HL-60/S4 (cell line): ENCODE measurements around the gene GSTM2.

Experiments used
- in situ Hi-C: fragments of 300-500 bp; cut with MboI; formaldehyde crosslinking; loops from 2 replicates; pipeline ENCODE4 v1.14.3; 2022; ENCODE audit warnings: low sequenced_read_pairs

GSTM2 gene

DNA sequence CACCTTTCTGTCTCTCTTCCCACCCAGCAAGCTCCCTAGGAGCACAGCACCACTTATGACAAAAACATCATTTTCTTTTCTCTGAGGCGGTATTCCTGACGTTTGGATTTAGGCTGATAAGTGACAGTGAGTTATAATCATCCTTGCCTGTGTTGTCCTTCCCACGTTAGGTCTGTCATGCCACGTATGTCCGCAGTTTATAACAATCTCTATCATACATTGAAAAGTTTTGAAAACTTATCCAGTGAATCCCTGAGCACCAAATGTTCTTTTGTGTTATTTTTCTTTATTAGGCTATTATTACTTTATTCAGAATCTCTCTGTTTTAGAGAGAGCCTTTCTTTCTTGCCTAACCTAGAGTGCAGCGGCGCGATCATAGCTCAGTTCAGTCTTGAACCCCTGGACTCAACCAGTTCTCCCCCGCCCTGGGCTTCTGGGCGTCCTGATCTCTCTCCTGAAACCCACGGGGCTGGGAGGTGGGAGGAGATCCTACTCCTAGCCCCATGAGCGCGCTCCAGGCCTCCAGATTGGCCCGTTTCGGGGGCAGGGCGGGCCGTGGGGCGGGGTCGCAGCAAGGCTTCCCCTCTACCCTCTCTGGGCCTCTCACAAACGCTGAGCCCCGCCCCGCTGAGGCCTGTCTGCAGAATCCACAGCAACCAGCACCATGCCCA lies at the start of gene GSTM2:
Gene GSTM2 (plus strand): TSS at position 606 of the 671 bp plus-strand sequence. CDS start 59 bp downstream, at position 665.
- in situ Hi-C loops, result no loop called here

DNA sequence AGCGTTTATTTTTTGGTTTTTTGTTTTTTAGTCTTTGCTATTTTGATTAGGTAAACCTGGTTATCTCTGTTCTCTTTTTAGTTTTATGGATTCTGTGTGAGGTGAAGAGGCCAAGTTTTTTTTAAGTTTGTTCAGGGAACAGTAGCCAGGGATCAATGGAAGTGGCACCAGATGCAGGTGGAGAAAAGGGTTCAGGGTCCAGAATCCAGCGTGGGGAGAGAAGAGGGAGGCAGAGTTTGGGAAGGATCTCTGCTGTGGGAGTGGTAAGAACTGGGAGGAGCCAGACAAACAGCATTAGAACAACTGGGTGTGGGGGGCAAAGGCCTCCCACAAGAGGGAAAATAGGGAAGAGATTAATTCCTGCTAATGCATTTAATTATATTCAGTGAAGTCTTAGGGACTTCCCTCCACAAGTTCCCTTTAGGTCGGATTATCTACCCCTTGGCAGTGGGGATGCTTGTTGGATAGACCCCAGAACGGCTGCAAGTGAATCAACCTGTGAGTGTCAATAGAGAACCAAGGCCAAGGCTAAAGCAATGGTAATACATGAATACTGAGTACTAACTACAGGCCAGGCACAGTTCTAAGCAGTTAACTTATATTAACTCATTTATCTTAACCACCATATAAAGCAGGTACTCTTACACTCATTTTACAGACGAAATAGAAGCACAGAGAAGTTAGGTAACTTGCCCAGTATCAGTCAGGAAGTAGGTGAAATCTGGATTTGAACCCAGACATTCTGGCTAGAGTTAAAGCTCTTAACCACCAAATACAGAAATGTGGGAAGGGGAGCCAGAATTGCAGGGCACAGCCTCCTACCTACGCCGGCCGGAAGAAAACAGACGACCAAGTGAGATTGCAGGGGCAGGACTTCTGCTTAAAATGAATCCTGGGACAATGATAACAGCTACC lies 48.9 kb upstream of the GSTM2 start:
- in situ Hi-C loops, result no loop called here

DNA sequence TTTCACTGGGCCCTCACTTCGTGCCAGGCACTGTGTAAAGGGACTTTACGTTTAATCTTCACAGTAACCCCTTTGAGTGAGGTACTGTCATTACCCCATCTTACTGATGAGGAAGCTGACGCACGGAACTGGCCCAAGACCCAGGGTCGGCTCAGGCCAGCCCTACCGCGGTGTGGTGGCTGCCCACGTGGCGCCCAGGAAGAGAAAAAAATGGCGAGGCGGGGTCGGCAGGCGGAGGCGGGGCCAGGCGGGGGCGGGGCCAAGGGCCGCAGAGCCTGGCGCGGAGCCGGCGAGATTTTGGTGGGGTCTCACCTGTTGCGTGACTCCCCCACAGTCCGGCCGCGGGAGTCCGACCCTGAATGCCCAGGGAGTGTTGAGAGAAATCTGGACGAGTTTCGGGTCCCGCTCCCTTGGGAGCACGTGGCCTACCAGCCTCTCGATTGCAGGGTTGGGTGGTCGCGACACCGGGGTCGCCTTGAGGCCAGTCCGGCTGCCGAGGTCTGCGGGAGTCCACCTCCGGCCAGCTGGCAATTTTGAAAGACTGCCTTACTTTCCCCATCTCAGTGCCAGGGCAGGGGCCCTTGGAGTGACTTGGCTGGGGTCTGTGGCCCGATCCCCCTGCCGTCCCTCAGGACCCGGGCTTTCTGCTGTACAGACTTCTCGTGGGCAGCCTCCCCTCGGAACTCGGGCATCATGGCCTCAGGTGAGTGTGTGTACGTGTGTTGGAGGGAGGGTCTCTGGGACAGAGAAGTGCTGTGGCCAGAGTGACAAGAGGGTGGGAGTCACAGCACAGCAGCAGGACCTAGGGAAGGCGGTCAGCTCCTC lies 48.1 kb upstream of the GSTM2 start, which contains the start of the genes AMPD2 and GNAT2:
Gene AMPD2 (plus strand): TSS at position 262 of the 825 bp plus-strand sequence. CDS start 1,339 bp downstream, outside the sequence.
Gene GNAT2 (minus strand): TSS at position 41 of the 825 bp plus-strand sequence. CDS start 6,746 bp downstream, outside the sequence.
- in situ Hi-C loops, result loop anchor here (5.0 kb wide), 1 partner anchor 72 kb away; the partner anchor contains the start of gene GNAI3

DNA sequence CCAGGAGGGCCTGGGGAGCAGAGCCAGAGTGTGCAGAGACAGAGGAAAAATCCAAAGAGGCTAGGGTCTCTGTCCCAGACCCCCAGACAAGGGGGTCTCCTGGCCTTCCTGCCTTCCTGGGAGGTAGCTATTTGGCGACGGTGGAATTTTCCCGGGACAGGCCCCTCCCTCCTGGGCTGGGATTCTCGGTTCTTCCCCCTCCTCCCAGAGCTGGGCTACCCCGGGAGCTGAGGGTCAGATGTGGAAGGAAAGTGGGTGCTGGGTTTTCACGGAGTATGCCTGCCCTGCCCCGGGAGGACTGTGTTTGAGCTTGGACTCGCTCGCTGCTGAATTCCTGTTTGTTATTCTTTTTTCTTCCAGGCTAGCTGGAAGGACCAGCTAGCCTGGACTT lies 47.5 kb upstream of the GSTM2 start:
- in situ Hi-C loops, result loop anchor here (5.0 kb wide), 1 partner anchor 73 kb away; the partner anchor contains the start of gene GNAI3

DNA sequence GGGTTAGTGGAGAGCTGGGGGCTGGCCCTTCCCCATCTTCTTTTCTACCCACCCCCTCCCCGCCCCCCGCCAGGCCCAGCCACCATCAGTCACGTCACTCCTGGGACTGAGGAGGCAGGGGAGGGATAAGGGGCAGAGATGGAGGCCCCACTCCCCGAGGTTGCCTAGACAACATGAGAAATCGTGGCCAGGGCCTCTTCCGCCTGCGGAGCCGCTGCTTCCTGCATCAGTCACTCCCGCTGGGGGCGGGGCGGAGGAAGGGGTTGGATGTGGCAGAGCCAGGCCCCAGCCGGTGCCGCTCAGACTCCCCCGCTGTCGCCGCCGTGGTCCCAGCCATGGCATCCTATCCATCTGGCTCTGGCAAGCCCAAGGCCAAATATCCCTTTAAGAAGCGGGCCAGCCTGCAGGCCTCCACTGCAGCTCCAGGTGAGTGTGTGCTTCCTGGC lies 47.0 kb upstream of the GSTM2 start:
- in situ Hi-C loops, result loop anchor here (5.0 kb wide), 1 partner anchor 74 kb away; the partner anchor contains the start of gene GNAI3

DNA sequence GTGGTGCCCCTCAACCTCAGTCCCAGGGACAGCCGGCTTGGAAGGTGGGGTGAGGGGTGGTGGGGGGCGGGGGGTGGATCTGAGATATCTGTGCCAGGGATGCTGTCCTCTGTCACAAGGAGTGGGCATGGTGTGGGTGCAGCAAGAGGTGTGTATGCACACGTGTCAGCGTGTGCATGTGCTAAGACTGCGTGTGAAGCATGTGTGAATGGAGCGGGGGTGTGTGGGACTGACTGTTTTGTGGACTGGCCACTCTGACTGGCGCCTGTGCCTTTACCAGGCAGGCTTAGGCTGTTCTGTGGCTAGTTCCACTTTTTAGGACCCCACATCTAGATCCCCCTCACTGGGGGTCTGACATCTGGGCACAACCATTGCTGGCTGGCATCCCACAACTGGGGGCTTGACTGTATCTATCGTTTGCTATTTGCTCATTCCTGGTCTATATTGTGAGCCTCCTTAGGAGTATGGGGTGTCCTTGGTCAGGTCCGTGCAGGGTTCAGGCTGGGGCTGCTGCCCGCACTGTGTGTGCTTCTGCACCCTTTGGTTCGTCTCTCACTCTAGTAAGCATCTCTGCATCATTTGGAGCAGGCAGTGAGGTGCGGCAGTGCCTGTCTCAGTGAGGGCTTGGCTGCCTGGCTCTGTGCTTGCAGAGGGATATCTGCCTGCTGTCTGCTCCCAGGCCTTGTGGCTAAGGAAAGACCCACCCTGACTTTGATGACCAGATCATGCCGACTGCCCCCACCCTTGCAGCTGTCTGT lies 46.3 kb upstream of the GSTM2 start:
- in situ Hi-C loops, result loop anchor here (5.0 kb wide), 1 partner anchor 74 kb away; the partner anchor contains the start of gene GNAI3

DNA sequence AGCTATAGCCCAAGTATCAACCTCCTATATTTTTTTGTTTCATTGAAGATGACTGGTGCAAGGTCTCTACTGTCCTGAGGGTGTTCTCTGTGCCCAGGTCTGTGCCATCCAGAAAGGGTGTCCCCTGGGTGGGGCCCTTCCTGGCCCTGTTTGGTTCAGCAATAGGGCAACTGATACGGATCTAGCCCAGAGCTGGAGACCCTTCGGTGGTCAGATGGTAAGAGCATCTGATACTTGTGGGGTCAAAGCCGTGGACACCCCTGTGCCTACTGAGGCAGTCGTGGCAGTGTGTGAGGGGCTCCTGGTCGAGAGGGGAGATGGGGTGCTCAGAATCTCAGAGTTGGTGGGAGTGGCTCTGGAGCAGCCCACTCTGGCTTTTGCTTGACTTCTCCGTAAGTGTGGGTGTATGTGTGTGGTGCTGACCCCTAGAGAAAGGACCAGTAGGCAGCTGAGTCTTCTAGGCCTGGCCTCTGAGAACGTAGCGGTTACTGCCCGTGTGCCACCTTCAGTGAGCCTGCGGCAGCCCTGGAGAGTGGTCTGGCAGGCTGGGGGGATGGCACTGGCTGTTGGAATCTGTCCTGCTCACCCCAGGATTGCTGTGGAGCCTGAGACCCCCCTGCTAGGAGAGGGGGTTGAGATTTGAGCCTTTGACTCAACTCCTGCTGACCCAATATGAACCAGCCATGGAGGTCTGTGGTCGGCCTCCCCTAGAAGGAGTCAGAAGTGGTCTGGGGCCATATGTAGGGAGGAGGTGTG lies 45.5 kb upstream of the GSTM2 start:
- in situ Hi-C loops, result loop anchor here (5.0 kb wide), 1 partner anchor 75 kb away; the partner anchor contains the start of gene GNAI3

DNA sequence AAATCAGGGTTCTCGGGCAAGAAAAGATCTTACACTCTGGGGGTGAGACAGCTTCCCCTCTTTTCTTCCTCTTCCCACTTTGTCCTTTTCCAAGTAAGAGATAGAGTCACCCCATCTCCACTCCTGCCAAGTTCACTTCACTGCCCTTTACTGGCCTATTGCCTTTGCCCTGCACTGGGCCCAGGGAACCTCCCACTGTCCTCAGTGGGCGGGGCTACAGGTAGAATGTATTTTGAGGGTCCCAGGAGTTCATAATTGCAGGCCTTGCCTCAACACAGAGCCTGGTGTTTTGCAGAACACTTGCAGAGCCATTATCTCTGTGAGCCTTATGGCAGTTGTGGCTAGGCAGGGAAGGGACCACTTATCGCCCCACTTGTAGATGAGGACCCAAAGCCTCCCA lies 45.0 kb upstream of the GSTM2 start:
- in situ Hi-C loops, result loop anchor here (5.0 kb wide), 1 partner anchor 76 kb away; the partner anchor contains the start of gene GNAI3

DNA sequence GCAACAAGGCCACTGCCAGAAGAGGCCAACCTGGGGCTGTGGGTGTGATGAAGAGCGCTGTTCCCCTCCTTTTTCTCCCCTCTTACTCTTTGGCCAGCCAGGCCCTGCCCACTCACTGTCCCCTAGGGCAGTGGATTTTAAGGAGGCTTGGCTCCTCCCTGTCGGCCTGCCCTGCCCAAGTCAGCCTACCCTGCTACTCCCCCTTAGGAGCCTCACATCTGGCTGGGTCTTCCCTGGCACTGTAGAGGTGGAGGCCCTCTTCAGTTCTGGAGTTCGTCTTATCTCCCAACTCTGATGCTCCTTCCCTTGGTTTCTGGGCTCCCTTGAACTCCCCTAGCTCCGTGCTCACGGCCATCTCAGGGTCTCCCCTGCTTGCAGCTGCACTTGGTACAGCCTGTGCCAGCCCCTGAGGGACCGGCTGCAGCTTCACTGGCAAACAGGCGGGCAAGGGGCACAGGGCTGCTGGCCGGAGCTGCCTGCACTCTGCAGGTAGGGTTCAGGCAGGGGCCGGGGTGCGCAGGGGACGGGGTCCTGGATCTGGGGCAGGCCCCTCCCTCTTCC lies 44.2 kb upstream of the GSTM2 start:
- in situ Hi-C loops, result loop anchor here (5.0 kb wide), 1 partner anchor 76 kb away; the partner anchor contains the start of gene GNAI3

DNA sequence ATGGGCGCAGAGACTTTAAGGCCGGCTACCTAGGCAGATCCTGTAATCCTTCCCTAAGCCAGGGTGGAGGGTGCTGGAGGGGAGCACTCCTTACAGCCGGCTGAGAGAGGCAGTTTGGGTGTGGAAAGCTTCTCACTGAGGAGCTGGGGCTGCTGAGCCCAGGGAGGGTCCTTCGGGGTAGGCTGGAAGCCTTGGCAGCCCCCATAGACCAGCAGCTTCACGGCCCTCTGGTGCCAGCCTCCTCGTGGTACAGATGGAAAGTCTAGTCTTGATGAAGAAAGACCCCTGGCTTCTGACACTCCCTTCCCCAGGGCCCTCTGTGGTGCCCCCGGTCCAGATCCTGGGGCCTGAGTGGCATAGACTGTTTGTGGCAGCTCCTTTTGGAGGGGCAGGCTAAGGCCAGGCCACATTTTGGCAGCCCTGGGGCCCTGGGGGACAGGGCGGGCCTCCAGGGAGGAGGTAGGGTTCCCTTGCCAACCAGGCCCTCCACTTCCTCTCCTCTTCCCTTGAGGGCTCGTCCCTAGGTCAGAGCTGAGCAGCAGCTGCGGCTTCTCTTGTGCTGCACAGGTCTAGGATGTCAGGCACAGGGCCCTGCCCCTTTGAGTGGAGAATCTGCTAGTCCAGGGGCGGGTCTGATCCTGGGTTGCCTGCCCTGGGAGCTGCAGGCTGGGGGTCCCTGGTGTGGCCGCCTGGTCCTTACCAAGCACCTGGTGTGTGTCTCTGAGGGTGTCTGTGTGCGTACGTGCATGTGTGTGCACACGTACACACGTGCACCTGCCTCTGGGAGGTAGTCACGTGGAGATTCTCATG lies 43.5 kb upstream of the GSTM2 start:
- in situ Hi-C loops, result loop anchor here (5.0 kb wide), 1 partner anchor 77 kb away; the partner anchor contains the start of gene GNAI3

DNA sequence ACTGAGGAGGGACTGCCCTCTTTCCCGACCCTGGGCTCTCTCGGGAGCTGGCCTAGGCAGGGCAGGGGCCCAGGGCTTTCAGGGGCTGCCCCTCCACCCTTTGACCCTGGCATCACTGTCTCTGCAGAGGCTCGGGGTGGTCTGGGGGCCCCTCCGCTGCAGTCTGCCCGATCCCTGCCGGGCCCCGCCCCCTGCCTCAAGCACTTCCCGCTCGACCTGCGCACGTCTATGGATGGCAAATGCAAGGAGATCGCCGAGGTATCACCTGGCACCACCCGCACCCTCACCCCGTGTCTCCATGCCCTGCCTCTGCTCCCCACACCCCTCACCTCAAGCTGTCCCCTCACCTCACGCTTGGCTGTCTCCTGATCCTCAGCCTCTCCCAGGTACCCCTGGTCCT lies 42.7 kb upstream of the GSTM2 start:
- in situ Hi-C loops, result no loop called here

DNA sequence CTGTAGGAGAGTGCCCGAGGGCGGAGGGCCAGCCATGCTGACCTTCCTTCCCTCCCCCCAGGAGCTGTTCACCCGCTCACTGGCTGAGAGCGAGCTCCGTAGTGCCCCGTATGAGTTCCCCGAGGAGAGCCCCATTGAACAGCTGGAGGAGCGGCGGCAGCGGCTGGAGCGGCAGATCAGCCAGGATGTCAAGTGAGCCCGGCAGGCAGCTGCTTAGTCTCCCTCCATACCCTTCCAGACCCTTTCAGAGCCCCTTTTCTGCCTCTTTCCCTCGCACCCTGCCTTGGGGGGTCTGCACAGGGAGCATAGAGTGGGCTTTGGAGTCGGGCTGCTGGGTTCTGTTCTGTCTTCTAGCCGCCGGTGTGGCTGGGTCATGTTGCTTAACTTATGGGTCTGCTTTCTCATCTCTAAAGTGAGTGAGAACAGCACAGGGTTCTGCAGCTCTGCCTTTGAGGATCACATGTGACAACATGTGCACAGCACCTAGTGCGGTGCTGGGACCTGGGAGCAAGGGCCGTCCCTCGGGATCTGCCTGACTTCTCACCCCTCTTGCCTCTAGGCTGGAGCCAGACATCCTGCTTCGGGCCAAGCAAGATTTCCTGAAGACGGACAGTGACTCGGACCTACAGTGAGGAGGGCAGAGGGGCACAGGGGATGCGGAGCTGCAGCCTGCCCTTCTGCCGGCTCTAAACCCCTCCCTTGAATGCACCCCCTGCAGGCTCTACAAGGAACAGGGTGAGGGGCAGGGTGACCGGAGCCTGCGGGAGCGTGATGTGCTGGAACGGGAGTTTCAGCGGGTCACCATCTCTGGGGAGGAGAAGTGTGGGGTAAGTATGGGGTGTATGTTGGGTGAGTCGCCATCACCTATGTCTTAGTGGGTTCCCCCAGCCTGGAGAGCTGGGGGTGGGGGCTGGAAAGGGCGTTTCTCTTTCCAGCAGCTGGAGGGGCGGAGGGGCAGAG lies 42.0 kb upstream of the GSTM2 start:
- in situ Hi-C loops, result no loop called here

DNA sequence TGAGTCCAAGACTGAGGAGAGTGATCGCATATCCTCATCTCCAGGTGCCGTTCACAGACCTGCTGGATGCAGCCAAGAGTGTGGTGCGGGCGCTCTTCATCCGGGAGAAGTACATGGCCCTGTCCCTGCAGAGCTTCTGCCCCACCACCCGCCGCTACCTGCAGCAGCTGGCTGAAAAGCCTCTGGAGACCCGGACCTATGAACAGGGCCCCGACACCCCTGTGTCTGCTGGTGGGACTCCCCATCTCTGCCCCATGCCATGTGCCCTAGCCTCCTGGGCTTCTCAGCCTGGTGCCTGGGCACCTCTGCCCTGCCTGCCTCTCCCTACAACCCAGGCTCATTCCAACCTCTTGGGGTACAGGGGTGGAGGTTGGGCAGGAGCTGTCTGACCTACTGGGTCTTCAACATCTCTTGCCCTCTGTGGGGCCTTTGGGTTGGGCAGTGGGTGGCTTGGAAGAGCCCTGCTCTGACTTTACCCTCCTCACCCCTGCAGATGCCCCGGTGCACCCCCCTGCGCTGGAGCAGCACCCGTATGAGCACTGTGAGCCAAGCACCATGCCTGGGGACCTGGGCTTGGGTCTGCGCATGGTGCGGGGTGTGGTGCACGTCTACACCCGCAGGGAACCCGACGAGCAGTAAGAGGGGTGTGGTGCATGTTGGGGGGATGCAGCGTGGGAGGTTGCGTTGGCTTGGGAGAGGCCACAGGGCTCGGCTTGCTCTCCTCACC lies 41.0 kb upstream of the GSTM2 start:
- in situ Hi-C loops, result no loop called here

DNA sequence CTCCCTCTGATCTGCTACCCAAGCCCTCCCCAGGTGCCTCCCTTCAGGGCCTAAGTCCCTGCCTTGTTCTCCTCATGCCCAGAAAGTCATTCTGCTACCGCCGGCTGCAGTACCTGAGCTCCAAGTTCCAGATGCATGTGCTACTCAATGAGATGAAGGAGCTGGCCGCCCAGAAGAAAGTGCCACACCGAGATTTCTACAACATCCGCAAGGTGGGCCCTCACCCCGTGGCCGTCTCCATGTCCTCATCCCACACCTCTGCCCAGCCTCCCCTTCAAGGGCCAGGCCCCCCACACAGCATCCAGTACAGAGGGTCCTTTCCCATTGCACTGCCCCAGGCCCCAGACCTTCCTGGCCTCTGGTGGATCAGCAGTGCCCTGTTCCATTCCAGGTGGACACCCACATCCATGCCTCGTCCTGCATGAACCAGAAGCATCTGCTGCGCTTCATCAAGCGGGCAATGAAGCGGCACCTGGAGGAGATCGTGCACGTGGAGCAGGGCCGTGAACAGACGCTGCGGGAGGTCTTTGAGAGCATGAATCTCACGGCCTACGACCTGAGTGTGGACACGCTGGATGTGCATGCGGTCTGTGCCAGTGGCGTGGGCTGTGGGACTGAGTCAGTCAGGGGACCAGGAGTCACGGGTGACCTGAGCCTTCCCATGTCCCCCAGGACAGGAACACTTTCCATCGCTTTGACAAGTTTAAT lies 40.0 kb upstream of the GSTM2 start:
- in situ Hi-C loops, result no loop called here
